MM.1S (cell line): Measurements from ENCODE around the gene PTTG1IP.

Source experiments
- DNase-seq: peaks from one replicate; pipeline ENCODE4 v3.0.0-alpha.2; 2015
- H2AFZ ChIP-seq: fragments of 300-600 bp; sonication (generic); 2 replicates; pipeline ENCODE4 v1.6.0; 2016; ENCODE audit warnings: antibody characterized with exemption, low read length
- H3F3A ChIP-seq: fragments of 300-600 bp; sonication (generic); 2 replicates; pipeline ENCODE4 v1.6.1; 2016; ENCODE audit warnings: mild to moderate bottlenecking, antibody characterized with exemption, low read length, moderate library complexity, mixed read lengths; ENCODE audit not compliant: insufficient read depth
- H3K27ac ChIP-seq: fragments of 300-600 bp; sonication (generic); 2 replicates; pipeline ENCODE4 v1.5.1; 2016; ENCODE audit warnings: mild to moderate bottlenecking, low read length
- H3K27me3 ChIP-seq: fragments of 300-600 bp; sonication (generic); replicated peaks from 2 replicates; pipeline ENCODE4 v1.6.0; 2016; ENCODE audit warnings: low read length; ENCODE audit not compliant: insufficient read depth
- H3K36me3 ChIP-seq: fragments of 300-600 bp; sonication (generic); replicated peaks from 2 replicates; pipeline ENCODE4 v1.6.1; 2016; ENCODE audit warnings: mild to moderate bottlenecking, low read length, mixed read lengths; ENCODE audit not compliant: insufficient read depth
- H3K4me1 ChIP-seq: fragments of 300-600 bp; sonication (generic); 2 replicates; pipeline ENCODE4 v1.6.1; 2016; ENCODE audit warnings: low read length, mixed read lengths
- H3K4me2 ChIP-seq: fragments of 300-600 bp; sonication (generic); 2 replicates; pipeline ENCODE4 v1.6.0; 2016; ENCODE audit warnings: low read depth, low read length
- H3K4me3 ChIP-seq: fragments of 300-600 bp; sonication (generic); 2 replicates; pipeline ENCODE4 v1.5.1; 2016; ENCODE audit warnings: low read length, mixed read lengths
- H3K79me2 ChIP-seq: fragments of 300-600 bp; sonication (generic); 2 replicates; pipeline ENCODE4 v1.6.1; 2016; ENCODE audit warnings: mixed run types, low read length, mixed read lengths
- H3K9ac ChIP-seq: fragments of 300-600 bp; sonication (generic); 2 replicates; pipeline ENCODE4 v1.6.1; 2016; ENCODE audit warnings: low read length, mixed read lengths
- H3K9me2 ChIP-seq: fragments of 300-600 bp; sonication (generic); replicated peaks from 2 replicates; pipeline ENCODE4 v1.6.1; 2016; ENCODE audit warnings: mild to moderate bottlenecking, low read length, mixed read lengths; ENCODE audit not compliant: insufficient read depth
- H3K9me3 ChIP-seq: fragments of 300-600 bp; sonication (generic); replicated peaks from 2 replicates; pipeline ENCODE4 v1.6.1; 2016; ENCODE audit warnings: mild to moderate bottlenecking, low read length, mixed read lengths; ENCODE audit not compliant: insufficient read depth
- H4K20me1 ChIP-seq: fragments of 300-600 bp; sonication (generic); 2 replicates; pipeline ENCODE4 v1.6.1; 2016; ENCODE audit warnings: mild to moderate bottlenecking, low read length, moderate library complexity, mixed read lengths; ENCODE audit not compliant: insufficient read depth
- EZH2 ChIP-seq: fragments of 300-600 bp; sonication (generic); optimal IDR thresholded peaks from 2 replicates; pipeline ENCODE3; 2017; ENCODE audit warnings: low read depth, mild to moderate bottlenecking, antibody characterized with exemption, low read length, mixed read lengths
- EZH2phosphoT487 ChIP-seq: fragments of 300-600 bp; sonication (generic); IDR thresholded peaks from 2 replicates; pipeline ENCODE4 v1.6.1; 2018; ENCODE audit warnings: antibody characterized with exemption, low read length
- TF ChIP-seq, protein P1 (sequence below): fragments of 300-600 bp; sonication (generic); IDR thresholded peaks from 2 replicates; pipeline ENCODE4 v1.5.1; 2016; ENCODE audit warnings: antibody characterized with exemption, low read length, mixed read lengths

Gene PTTG1IP

DNA sequence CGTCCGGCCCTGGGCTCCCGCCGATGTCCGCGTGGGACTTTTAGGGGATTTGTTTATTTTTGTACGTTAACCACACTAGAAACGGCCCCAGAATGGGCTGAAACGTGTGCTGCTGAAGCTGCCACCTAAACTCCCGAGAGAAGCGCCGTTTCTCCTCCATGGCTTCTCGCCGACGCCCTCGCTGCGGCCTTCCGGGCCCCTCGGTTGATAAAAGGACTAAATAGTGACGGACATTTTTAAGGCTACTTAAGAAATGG is 678 bp upstream of the PTTG1IP start:
- H3K27me3 ChIP-seq: peaks cover 20% of the 10 kb centered on the region
- TF ChIP-seq, protein P1, sequence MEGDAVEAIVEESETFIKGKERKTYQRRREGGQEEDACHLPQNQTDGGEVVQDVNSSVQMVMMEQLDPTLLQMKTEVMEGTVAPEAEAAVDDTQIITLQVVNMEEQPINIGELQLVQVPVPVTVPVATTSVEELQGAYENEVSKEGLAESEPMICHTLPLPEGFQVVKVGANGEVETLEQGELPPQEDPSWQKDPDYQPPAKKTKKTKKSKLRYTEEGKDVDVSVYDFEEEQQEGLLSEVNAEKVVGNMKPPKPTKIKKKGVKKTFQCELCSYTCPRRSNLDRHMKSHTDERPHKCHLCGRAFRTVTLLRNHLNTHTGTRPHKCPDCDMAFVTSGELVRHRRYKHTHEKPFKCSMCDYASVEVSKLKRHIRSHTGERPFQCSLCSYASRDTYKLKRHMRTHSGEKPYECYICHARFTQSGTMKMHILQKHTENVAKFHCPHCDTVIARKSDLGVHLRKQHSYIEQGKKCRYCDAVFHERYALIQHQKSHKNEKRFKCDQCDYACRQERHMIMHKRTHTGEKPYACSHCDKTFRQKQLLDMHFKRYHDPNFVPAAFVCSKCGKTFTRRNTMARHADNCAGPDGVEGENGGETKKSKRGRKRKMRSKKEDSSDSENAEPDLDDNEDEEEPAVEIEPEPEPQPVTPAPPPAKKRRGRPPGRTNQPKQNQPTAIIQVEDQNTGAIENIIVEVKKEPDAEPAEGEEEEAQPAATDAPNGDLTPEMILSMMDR: no peak
- TF ChIP-seq EZH2phosphoT487 (no peak), EZH2 (no peak)
- no peaks in the 10 kb centered on the region for H3K9me3 ChIP-seq
- peak overlapping the region; percentile 78 for H3K4me3 ChIP-seq
- H2AFZ ChIP-seq: peak overlapping the region; percentile 87
- peak overlapping the region; percentile 39 for H3K9ac ChIP-seq
- H3K4me2 ChIP-seq: peak overlapping the region; percentile 90
- H3F3A ChIP-seq: peaks cover 19% of the 10 kb centered on the region
- no peaks in the 10 kb centered on the region for H3K9me2 ChIP-seq
- peaks cover 10% of the 10 kb centered on the region; the same call in 1 of the 2 replicates for H4K20me1 ChIP-seq
- H3K79me2 ChIP-seq: peaks cover 40% of the 10 kb centered on the region
- peak overlapping the region; percentile 70; the same call in 1 of the 2 replicates for H3K27ac ChIP-seq
- DNase-seq: no peak
- H3K4me1 ChIP-seq: peaks cover 28% of the 10 kb centered on the region
- H3K36me3 ChIP-seq: no peaks in the 10 kb centered on the region

DNA sequence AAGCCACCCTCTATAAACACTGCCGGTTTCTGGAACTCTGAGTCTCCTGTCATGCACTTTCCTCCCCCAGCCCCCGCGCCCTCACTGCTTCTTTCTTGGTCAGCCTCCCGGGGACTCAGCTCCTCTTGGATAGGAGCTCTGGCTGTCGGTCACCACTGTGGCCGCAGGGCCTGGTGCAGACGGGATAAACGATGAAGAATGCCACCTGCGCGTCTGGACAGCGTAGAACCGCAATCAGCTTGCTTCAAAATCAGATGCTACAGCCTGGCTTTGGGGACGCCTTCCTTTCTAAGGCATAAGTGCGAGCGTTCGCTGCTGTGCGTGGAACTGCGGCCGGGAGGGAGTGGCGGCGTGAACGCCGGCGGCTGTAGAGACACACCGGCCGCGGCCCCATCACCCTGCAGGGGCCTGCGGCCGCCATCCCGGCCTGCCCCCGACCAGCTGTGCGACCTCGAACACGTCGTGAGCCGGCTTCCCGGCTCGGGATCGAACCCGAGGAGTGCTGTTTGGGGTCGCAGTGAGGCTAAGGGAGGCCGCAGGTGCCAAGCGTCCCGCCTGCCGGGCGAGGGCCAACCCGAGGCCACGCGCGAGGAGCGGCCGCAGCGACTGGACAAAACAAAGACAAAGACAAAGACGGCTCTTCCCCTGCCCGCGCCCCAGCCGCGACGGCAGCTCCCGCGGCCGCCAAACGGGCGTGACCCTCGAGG is 688 bp downstream of the PTTG1IP start:
- peak overlapping the region; percentile 52; the same call in 1 of the 2 replicates for H3K9ac ChIP-seq
- peak overlapping the region; percentile 78 for H3K4me3 ChIP-seq
- H3K4me2 ChIP-seq: peak overlapping the region; percentile 97
- H3K9me3 ChIP-seq: no peaks in the 10 kb centered on the region
- H3K4me1 ChIP-seq: peaks cover 28% of the 10 kb centered on the region
- peak overlapping the region; percentile 37; the same call in 1 of the 2 replicates for H2AFZ ChIP-seq
- TF ChIP-seq EZH2 (no peak), EZH2phosphoT487 (no peak)
- TF ChIP-seq, protein P1: no peak
- no peaks in the 10 kb centered on the region for H3K36me3 ChIP-seq
- peaks cover 16% of the 10 kb centered on the region for H4K20me1 ChIP-seq
- peaks cover 19% of the 10 kb centered on the region for H3F3A ChIP-seq
- DNase-seq: peak; percentile 46
- H3K9me2 ChIP-seq: no peaks in the 10 kb centered on the region
- no peak overlapping the region for H3K27ac ChIP-seq
- H3K79me2 ChIP-seq: peaks cover 54% of the 10 kb centered on the region
- peaks cover 6% of the 10 kb centered on the region; the same call in 1 of the 2 replicates for H3K27me3 ChIP-seq

DNA sequence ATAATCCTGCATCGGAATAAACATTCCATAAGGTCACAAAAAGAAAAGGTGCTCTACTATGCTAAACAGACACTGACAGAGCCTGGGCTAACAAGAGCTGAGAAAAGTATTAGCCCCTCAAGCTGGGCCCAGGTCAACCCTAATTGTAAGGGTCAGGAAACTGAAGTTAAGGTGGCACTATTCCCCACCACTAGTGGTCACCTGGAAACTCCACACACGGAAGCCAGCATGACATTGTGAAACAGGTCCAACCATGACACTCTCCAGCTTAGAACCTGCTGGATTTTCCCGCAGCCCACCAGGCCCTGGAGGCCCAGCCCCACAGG is 1.2 kb downstream of the PTTG1IP start:
- H3K4me3 ChIP-seq: peak overlapping the region; percentile 78
- no peak overlapping the region for H2AFZ ChIP-seq
- peaks cover 16% of the 10 kb centered on the region for H4K20me1 ChIP-seq
- peaks cover 19% of the 10 kb centered on the region for H3F3A ChIP-seq
- peak overlapping the region; percentile 97 for H3K4me2 ChIP-seq
- H3K27me3 ChIP-seq: peaks cover under 1% of the 10 kb centered on the region; the same call in 1 of the 2 replicates
- H3K27ac ChIP-seq: no peak overlapping the region
- H3K9me2 ChIP-seq: no peaks in the 10 kb centered on the region
- H3K4me1 ChIP-seq: peaks cover 28% of the 10 kb centered on the region
- no peak for DNase-seq
- H3K36me3 ChIP-seq: no peaks in the 10 kb centered on the region
- H3K9ac ChIP-seq: peak overlapping the region; percentile 52; the same call in 1 of the 2 replicates
- H3K9me3 ChIP-seq: no peaks in the 10 kb centered on the region
- TF ChIP-seq EZH2phosphoT487 (no peak), EZH2 (no peak)
- TF ChIP-seq, protein P1: no peak
- peaks cover 59% of the 10 kb centered on the region for H3K79me2 ChIP-seq
